IMR-90 (cell line): Measurements from ENCODE around the gene CCSER1. TPM values are rescaled to one million over a fixed set of nuclear protein-coding genes. Genes with fewer than 3 reads are reported as not detected.

Source experiments
- ATAC-seq: fragments of 200-7000 bp; cut with Tn5 transposase; 2 replicates; pipeline ENCODE4 v1.9.1; 2020; ENCODE audit warnings: low read depth, mild to moderate bottlenecking, moderate library complexity
- BruUV-seq: library from RNA; stranded (reverse); fragments of 400-500 nt; replicated peaks from 2 replicates; lab custom pipeline; 2021; lab: Mats Ljungman, UMichigan
- CTCF ChIA-PET: fragments of 300-600 bp; formaldehyde crosslinking; extraction: SDS; loops from one replicate; lab custom pipeline; 2021; ENCODE audit warnings: antibody characterized with exemption; lab: Yijun Ruan, JAX
- POLR2A ChIA-PET: fragments of 300-600 bp; sonication (Branson Sonifier 250); formaldehyde crosslinking; loops from one replicate; lab custom pipeline; 2022; ENCODE audit warnings: antibody characterized with exemption; ENCODE audit not compliant: unreplicated experiment; lab: Charles Lee
- DNase-seq: peaks from one replicate; pipeline ENCODE4 v3.0.0; 2013
- H2AFZ ChIP-seq: replicated peaks from 2 replicates; pipeline ENCODE3; 2013; ENCODE audit warnings: low read length, mild to moderate bottlenecking; ENCODE audit not compliant: poor library complexity
- H2AK5ac ChIP-seq: 2 replicates; pipeline ENCODE4 v1.6.1; 2013; ENCODE audit warnings: low read depth, low read length, inconsistent platforms
- H2AK9ac ChIP-seq: replicated peaks from 2 replicates; pipeline ENCODE3; 2013; ENCODE audit warnings: mild to moderate bottlenecking, low read depth, low read length, moderate library complexity; ENCODE audit not compliant: poor library complexity
- H2BK120ac ChIP-seq: 2 replicates; pipeline ENCODE4 v1.6.1; 2013; ENCODE audit warnings: low read depth, low read length, inconsistent platforms
- H2BK15ac ChIP-seq: 3 replicates; pipeline ENCODE4 v1.6.1; 2013; ENCODE audit warnings: low read depth, low read length, inconsistent platforms
- H2BK20ac ChIP-seq: 2 replicates; pipeline ENCODE4 v1.6.1; 2013; ENCODE audit warnings: low read depth, mild to moderate bottlenecking, inconsistent platforms, low read length, moderate library complexity
- H2BK5ac ChIP-seq: 2 replicates; pipeline ENCODE4 v1.6.1; 2013; ENCODE audit warnings: mild to moderate bottlenecking, low read depth, low read length, inconsistent platforms; ENCODE audit not compliant: poor library complexity, severe bottlenecking
- H3K14ac ChIP-seq: replicated peaks from 2 replicates; pipeline ENCODE4 v1.6.1; 2013; ENCODE audit warnings: low read depth, low read length, inconsistent platforms
- H3K18ac ChIP-seq: 2 replicates; pipeline ENCODE4 v1.6.1; 2013; ENCODE audit warnings: low read depth, low read length, control low read depth
- H3K23ac ChIP-seq: 2 replicates; pipeline ENCODE4 v1.6.1; 2013; ENCODE audit warnings: low read depth, low read length, inconsistent platforms
- H3K27ac ChIP-seq: 2 replicates; pipeline ENCODE4 v1.5.1; 2013; ENCODE audit warnings: mild to moderate bottlenecking, control low read depth, low read length; ENCODE audit not compliant: insufficient read depth
- H3K27me3 ChIP-seq: 2 replicates; pipeline ENCODE4 v1.6.1; 2013; ENCODE audit warnings: low read length; ENCODE audit not compliant: control insufficient read depth, insufficient read depth
- H3K36me3 ChIP-seq: 2 replicates; pipeline ENCODE4 v1.6.1; 2013; ENCODE audit warnings: low read length, mixed read lengths; ENCODE audit not compliant: control insufficient read depth, insufficient read depth
- H3K4ac ChIP-seq: 2 replicates; pipeline ENCODE4 v1.6.1; 2013; ENCODE audit warnings: low read depth, low read length, inconsistent platforms
- H3K4me1 ChIP-seq: 2 replicates; pipeline ENCODE4 v1.6.1; 2013; ENCODE audit warnings: low read length, mixed read lengths; ENCODE audit not compliant: control insufficient read depth, insufficient read depth
- H3K4me2 ChIP-seq: 2 replicates; pipeline ENCODE4 v1.6.1; 2013; ENCODE audit warnings: low read depth, mild to moderate bottlenecking, control low read depth, low read length, moderate library complexity
- H3K4me3 ChIP-seq: 2 replicates; pipeline ENCODE4 v1.5.1; 2013; ENCODE audit warnings: low read depth, mild to moderate bottlenecking, control low read depth, low read length, moderate library complexity; ENCODE audit not compliant: insufficient read depth
- H3K56ac ChIP-seq: 2 replicates; pipeline ENCODE4 v1.6.1; 2013; ENCODE audit warnings: low read length, inconsistent platforms; ENCODE audit not compliant: insufficient read depth; ENCODE audit errors: extremely low read depth
- H3K79me1 ChIP-seq, 2 experiments: 2 replicates each; pipeline ENCODE4 v1.6.1; 2013; ENCODE audit warnings: low read length in 2 of 2, inconsistent platforms in 1 of 2, low read depth in 1 of 2
- H3K9ac ChIP-seq: 2 replicates; pipeline ENCODE4 v1.6.1; 2013; ENCODE audit warnings: low read depth, low read length, control low read depth
- H3K9me1 ChIP-seq: 2 replicates; pipeline ENCODE4 v1.6.1; 2013; ENCODE audit warnings: low read length, inconsistent platforms; ENCODE audit not compliant: insufficient read depth
- H3K9me3 ChIP-seq: 2 replicates; pipeline ENCODE4 v1.6.1; 2013; ENCODE audit warnings: low read length; ENCODE audit not compliant: control insufficient read depth, insufficient read depth
- H4K20me1 ChIP-seq: 2 replicates; pipeline ENCODE4 v1.6.1; 2013; ENCODE audit warnings: low read length, inconsistent platforms; ENCODE audit not compliant: insufficient read depth
- H4K5ac ChIP-seq: 2 replicates; pipeline ENCODE4 v1.6.1; 2013; ENCODE audit warnings: mild to moderate bottlenecking, low read depth, low read length, control low read depth
- H4K8ac ChIP-seq, 2 experiments: 2 replicates each; pipeline ENCODE4 v1.6.1; 2013; ENCODE audit warnings: low read depth in 2 of 2, low read length in 2 of 2, control low read depth in 1 of 2, inconsistent platforms in 1 of 2
- H4K91ac ChIP-seq: 2 replicates; pipeline ENCODE4 v1.6.1; 2013; ENCODE audit warnings: low read depth, low read length, inconsistent platforms; ENCODE audit not compliant: insufficient read depth
- BHLHE40 ChIP-seq: fragments of 150-350 bp; IDR thresholded peaks from 2 replicates; pipeline ENCODE4 v1.6.1; 2016; ENCODE audit warnings: mild to moderate bottlenecking, low read depth, low read length
- CEBPB ChIP-seq: IDR thresholded peaks from 2 replicates; pipeline ENCODE4 v1.6.1; 2012; ENCODE audit warnings: low read depth, low read length, improper control_type of control experiment
- CHD1 ChIP-seq: IDR thresholded peaks from 2 replicates; pipeline ENCODE4 v1.6.1; 2012; ENCODE audit warnings: low read depth, low read length, improper control_type of control experiment
- FOS ChIP-seq: fragments of 150-350 bp; IDR thresholded peaks from 2 replicates; pipeline ENCODE4 v1.6.1; 2016; ENCODE audit warnings: low read depth, low read length
- MAZ ChIP-seq: IDR thresholded peaks from 2 replicates; pipeline ENCODE4 v1.6.1; 2012; ENCODE audit warnings: low read depth, mild to moderate bottlenecking, low read length, improper control_type of control experiment, moderate library complexity, borderline replicate concordance
- MXI1 ChIP-seq: IDR thresholded peaks from 2 replicates; pipeline ENCODE4 v1.6.1; 2012; ENCODE audit warnings: low read depth, mild to moderate bottlenecking, low read length, moderate library complexity, borderline replicate concordance
- RAD21 ChIP-seq: IDR thresholded peaks from 2 replicates; pipeline ENCODE4 v1.6.1; 2012; ENCODE audit warnings: low read length, improper control_type of control experiment
- RCOR1 ChIP-seq: IDR thresholded peaks from 2 replicates; pipeline ENCODE4 v1.6.1; 2012; ENCODE audit warnings: mild to moderate bottlenecking, low read length, improper control_type of control experiment; ENCODE audit not compliant: insufficient replicate concordance
- RFX5 ChIP-seq: IDR thresholded peaks from 2 replicates; pipeline ENCODE4 v1.8.0; 2012; ENCODE audit warnings: low read depth, mild to moderate bottlenecking, low read length, moderate library complexity
- SMC3 ChIP-seq: fragments of 150-350 bp; IDR thresholded peaks from 2 replicates; pipeline ENCODE4 v1.6.1; 2016; ENCODE audit warnings: low read depth, mild to moderate bottlenecking, antibody characterized with exemption, low read length, moderate library complexity
- WGBS, 2 experiments: methylation state at CpG; one replicate each; pipeline versions ENCODE4 v1.1.5 to v1.1.7; 2013; ENCODE audit warnings: missing lambda C conversion rate in 2 of 2; ENCODE audit not compliant: insufficient read length in 1 of 2; ENCODE audit errors: extremely low coverage in 2 of 2; 5-methylcytosine and 5-hydroxymethylcytosine counted together
- dilution Hi-C: fragments of 300-500 bp; cut with HindIII; formaldehyde crosslinking; loops from one replicate; pipeline ENCODE4 v1.14.3; 2018; ENCODE audit warnings: low sequenced_read_pairs; ENCODE audit not compliant: unreplicated experiment
- in situ Hi-C: fragments of 300-500 bp; cut with MboI; formaldehyde crosslinking; loops from 3 replicates; pipeline ENCODE4 v1.14.3; 2019; ENCODE audit warnings: low sequenced_read_pairs, inconsistent platforms, mixed read lengths
- intact Hi-C: fragments of 100-400 bp; cut with micrococcal nuclease; formaldehyde crosslinking; loops from 2 replicates; pipeline ENCODE4 v1.10.0; 2022
- polyA plus RNA-seq, 3 experiments: library from polyadenylated mRNA; depleted of rRNA; stranded (reverse); fragments of >200 nt; gene quantifications; 2 replicates each; pipeline ENCODE4 v1.2.3, GENCODE V29; 2012; ENCODE audit warnings: low replicate concordance in 1 of 3
- total RNA-seq: library from RNA; depleted of rRNA; stranded (reverse); fragments of >200 nt; gene quantifications from 2 replicates; pipeline ENCODE4 v1.2.3, GENCODE V29; 2012
- TF ChIP-seq, protein P1 (sequence below): fragments of 150-350 bp; IDR thresholded peaks from 2 replicates; pipeline ENCODE4 v1.6.1; 2016; ENCODE audit warnings: low read depth, mild to moderate bottlenecking, low read length, moderate library complexity, borderline replicate concordance

Gene CCSER1
- total and polyA plus RNA-seq, 2 of the 4 experiments (the other 2 are of a cell fraction): not detected

DNA sequence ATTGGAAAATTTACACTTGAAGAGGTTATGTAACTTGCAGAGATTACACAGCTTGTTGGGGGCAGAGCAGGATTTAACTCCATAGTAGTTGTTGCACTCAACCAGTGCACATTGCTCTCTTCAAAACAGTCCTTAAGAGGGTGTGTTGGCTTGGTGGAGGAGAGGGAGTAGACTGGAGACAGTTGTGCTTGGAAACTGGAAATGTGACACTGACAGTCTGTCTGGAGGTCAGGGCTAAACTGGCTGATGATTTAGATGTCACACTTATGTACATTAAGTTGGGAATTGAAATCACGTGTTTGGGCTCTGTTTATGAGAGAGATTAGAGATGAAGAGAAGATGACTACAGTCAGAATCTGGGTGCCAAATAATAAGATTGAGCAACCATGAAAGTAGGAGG lies 32.9 kb downstream of the CCSER1 start:
- Histone ChIP-seq H3K4me2 (no peak overlapping the region), H3K14ac (no peak overlapping the region), H4K5ac (no peak overlapping the region), H2BK20ac (no peak overlapping the region), H4K8ac (no peak overlapping the region), H3K56ac (no peak overlapping the region), H2AK9ac (no peak overlapping the region), H2BK120ac (no peak overlapping the region), H2AFZ (no peak overlapping the region), H3K9me1 (no peaks in the 10 kb centered on the region), H3K27me3 (no peaks in the 10 kb centered on the region), H3K4me1 (no peaks in the 10 kb centered on the region), H3K9ac (no peak overlapping the region), H3K4me3 (no peak overlapping the region), H2BK15ac (no peak overlapping the region), H3K79me1 (no peaks in the 10 kb centered on the region), H3K4ac (no peak overlapping the region), H3K27ac (no peak overlapping the region), H4K20me1 (no peaks in the 10 kb centered on the region), H3K36me3 (no peaks in the 10 kb centered on the region), H3K23ac (no peak overlapping the region), H4K91ac (no peak overlapping the region), H3K18ac (no peak overlapping the region), H2AK5ac (no peak overlapping the region), H2BK5ac (no peak overlapping the region), H3K9me3 (0 out of 2 replicates have a peak, but pooled peaks cover 1% of the 10 kb centered on the region)
- no TSS peak for BruUV-seq
- no peak for TF ChIP-seq CHD1
- TF ChIP-seq MAZ: no peak
- no peak for TF ChIP-seq SMC3
- no peak for TF ChIP-seq RCOR1
- TF ChIP-seq, protein P1, sequence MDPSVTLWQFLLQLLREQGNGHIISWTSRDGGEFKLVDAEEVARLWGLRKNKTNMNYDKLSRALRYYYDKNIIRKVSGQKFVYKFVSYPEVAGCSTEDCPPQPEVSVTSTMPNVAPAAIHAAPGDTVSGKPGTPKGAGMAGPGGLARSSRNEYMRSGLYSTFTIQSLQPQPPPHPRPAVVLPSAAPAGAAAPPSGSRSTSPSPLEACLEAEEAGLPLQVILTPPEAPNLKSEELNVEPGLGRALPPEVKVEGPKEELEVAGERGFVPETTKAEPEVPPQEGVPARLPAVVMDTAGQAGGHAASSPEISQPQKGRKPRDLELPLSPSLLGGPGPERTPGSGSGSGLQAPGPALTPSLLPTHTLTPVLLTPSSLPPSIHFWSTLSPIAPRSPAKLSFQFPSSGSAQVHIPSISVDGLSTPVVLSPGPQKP: no peak
- no peak for TF ChIP-seq RFX5
- no peak for TF ChIP-seq BHLHE40
- no peak for TF ChIP-seq FOS
- no peak for TF ChIP-seq CEBPB
- TF ChIP-seq RAD21: no peak
- TF ChIP-seq MXI1: no peak
- ATAC-seq (no peak), DNase-seq (no peak)
- dilution Hi-C loops (no loop called here), intact Hi-C loops (no loop called here), in situ Hi-C loops (no loop called here)
- WGBS, 2 experiments: 0% methylated on average over 1 of the region's 1 CpG; no CpG with 5 or more reads in 1 of the 2 experiments
- CTCF ChIA-PET: no interaction called here
- POLR2A ChIA-PET: no interaction called here
